GM12801 (cell line): Measurements from ENCODE around the gene SLC25A42.

ENCODE experiments used
- TF ChIP-seq, protein P1 (sequence below): IDR thresholded peaks from one replicate; pipeline ENCODE4 v1.5.1; 2011; ENCODE audit warnings: control low read depth; ENCODE audit not compliant: insufficient read length; ENCODE audit errors: extremely low read depth

SLC25A42 gene

DNA sequence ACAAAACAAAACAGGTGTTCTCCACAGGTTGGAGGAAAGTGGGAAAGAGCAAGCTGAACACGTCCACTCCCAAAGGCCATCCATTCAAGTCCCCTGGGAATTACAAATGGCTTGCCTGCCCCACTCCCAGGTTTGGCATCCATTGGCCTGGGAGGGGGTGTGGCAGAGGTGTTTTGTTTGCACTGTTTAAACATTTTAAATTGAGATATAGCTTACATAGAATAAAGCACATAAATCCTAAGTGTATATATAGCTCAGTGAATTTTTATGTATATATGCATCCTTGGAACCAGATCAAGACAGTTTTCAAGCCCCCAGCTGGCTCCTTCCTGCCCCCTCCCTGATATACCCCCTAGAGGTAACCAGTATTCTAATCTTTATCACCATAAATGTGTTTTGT is 12.7 kb downstream of the SLC25A42 start:
- TF ChIP-seq, protein P1, sequence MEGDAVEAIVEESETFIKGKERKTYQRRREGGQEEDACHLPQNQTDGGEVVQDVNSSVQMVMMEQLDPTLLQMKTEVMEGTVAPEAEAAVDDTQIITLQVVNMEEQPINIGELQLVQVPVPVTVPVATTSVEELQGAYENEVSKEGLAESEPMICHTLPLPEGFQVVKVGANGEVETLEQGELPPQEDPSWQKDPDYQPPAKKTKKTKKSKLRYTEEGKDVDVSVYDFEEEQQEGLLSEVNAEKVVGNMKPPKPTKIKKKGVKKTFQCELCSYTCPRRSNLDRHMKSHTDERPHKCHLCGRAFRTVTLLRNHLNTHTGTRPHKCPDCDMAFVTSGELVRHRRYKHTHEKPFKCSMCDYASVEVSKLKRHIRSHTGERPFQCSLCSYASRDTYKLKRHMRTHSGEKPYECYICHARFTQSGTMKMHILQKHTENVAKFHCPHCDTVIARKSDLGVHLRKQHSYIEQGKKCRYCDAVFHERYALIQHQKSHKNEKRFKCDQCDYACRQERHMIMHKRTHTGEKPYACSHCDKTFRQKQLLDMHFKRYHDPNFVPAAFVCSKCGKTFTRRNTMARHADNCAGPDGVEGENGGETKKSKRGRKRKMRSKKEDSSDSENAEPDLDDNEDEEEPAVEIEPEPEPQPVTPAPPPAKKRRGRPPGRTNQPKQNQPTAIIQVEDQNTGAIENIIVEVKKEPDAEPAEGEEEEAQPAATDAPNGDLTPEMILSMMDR = no peak

DNA sequence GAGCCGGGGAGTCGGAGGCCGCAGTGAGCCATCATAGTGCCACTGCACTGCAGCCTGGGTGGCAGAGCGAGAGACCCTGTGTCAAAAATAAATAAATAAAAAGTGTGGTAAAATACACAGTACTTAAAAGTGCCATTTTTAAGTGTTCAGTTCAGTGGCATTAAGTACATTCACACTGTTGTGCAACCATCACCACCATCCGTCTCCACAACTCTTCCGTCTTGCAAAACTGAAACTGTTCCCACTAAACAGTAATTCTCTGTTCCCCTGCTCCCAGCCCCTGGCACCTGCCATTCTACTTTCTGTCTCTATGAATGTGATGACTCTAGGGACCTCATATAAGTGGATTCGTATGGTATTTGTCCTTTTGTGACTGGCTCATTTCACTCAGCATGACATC is 13.3 kb downstream of the SLC25A42 start:
- TF ChIP-seq, protein P1 = no peak

DNA sequence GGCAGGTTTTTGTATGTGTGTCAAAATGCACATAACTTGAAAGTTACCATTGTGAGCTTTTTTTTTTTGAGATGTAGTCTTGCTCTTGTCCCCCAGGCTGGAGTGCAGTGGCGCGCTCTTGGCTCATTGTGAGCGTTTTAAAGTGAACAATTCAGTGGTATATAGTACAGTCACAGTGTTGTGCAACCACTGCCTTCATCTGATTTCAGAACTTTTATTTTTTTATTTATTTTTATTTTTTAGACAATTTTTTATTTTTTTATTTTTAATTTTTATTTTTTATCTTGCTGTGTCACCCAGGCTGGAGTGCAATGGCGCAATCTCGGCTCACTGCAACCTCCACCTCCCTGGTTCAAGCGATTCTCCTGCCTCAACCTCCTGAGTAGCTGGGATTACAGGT is 15.0 kb downstream of the SLC25A42 start:
- TF ChIP-seq, protein P1 = no peak

DNA sequence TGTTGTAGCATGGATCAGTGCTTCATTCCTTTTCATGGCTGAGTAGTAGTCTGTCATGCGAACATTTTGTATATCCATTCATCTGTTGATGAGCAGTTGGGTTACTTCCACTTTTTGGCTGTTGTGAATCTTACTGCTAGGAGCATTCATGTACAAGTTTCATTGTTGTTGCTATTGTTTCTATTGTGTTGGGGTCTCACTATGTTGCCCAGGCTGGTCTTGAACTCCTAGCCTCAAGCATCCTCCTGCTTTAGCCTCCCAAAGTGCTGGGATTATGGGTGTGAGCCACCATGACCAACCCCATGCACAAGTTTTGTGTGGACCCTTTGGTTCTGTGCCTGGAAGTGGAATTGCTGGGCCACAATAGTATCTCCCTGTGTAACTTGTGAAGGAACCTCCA is 15.8 kb downstream of the SLC25A42 start:
- TF ChIP-seq, protein P1 = no peak

DNA sequence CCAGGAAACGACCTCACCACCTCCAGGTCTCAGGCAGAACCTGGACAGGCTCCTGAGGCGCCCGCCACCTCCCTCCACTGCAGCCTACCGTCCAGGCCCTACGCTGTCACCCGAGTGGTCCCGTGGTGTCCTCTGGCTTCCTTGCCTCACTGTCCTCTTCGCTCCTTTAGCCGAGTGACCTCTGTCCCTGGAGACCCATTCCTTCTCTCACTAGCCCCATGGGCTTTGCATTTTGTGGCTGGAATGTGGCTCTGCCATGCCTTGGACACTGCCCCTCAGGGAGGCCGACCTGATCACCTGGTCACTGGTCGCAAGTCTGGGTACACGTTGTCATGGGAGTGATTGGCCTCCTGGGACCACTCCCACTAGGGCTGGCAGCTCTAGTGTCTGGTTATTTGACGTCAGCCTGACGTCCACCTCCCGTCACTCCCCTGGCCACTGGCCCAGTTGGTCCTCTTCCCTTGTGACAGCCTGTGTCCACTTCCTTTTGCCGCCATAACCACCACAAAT is 17.9 kb downstream of the SLC25A42 start:
- TF ChIP-seq, protein P1 = no peak

DNA sequence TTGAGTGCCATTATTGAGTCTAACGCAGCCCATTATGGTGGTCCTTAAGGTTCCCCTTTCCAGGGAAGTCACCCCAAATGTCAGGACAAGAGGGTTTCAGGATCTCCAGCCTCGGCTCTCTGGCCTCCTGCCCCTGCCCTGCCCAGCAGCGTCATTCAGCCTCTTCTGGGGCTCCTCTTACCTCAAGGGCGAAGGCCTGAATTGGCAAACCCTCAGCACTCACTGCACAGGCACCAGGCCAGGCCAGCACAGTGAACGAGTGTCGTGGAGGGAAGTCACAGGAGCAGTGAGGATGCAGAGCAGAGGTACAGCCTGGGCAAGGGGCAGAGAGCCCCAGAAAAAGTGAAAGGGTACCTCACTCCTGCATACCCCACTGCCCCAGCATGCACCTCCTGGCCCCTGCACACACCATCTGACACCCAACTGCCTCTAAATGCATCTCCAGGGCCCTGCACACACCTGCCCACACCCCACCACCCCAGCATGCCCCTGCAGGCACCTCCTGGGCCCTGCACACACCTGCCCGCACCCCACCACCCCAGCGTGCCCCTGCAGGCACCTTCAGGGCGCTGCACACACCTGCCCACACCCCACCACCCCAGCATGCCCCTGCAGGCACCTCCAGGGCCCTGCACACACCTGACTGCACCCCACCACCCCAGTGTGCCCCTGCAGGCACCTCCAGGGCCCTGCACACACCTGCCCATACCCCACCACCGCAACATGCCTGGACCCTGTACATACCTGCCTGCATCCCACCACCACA is 19.8 kb downstream of the SLC25A42 start:
- TF ChIP-seq, protein P1 = no peak

DNA sequence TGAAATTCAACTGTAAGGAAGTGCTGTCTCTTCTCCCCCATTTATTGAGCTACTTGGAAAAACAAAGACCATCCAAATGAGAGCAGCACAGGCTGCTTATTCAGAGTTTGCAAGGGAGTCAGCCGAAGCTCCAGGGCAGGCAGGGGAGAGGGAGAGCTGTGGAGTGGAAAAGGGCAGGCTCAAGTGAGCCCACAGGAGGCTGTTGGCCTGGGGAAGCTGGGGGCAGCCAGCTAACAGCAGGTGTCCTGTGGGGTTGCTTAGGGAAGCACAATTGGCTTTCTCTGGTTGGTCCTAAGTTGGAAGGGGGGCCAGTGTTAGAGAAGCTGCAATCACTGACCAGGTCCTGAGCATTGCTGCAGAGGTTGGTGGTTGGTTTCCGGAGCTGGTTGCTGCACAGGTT is 23.9 kb downstream of the SLC25A42 start:
- TF ChIP-seq, protein P1 = no peak

DNA sequence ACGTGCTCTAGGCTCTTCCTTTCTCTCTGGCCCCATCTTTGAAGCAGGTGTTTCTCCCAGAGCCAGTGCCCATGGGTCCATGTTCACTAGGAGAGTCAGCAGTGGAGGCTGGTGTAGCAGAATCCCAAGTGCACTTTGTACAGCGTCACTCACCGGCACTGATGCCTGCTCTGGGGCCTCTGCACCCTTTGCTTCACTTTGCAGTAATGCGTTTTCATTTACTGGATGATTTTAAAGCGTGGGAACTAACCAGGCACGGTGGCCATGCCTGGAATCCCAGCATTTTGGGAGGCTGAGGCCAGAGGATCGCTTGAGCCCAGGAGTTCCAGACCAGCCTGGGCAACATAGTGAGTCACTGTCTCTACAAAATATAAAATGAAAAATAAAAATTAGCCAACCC is 30.7 kb downstream of the SLC25A42 start:
- TF ChIP-seq, protein P1 = no peak
